GM06990 (cell line): ENCODE results near the gene MED25.

Source experiments
- DNase-seq: peaks from one replicate; pipeline ENCODE4 v3.0.0-alpha.2; 2011; ENCODE audit not compliant: insufficient read length; ENCODE audit errors: extremely low read depth
- H3K27me3 ChIP-seq: replicated peaks from 2 replicates; pipeline ENCODE4 v1.6.0; 2011; ENCODE audit warnings: low read length; ENCODE audit not compliant: control insufficient read depth, insufficient read depth
- H3K36me3 ChIP-seq: 2 replicates; pipeline ENCODE4 v1.5.1; 2011; ENCODE audit warnings: low read length; ENCODE audit not compliant: control insufficient read depth, insufficient read depth
- H3K4me3 ChIP-seq: replicated peaks from 2 replicates; pipeline ENCODE4 v1.5.1; 2011; ENCODE audit warnings: low read depth, mild to moderate bottlenecking, control low read depth, low read length
- CTCF ChIP-seq: IDR thresholded peaks from 2 replicates; pipeline ENCODE4 v1.5.1; 2011; ENCODE audit warnings: low read length, control low read depth, mild to moderate bottlenecking, inconsistent platforms; ENCODE audit not compliant: insufficient read depth, poor library complexity, severe bottlenecking

The MED25 gene

GRCh38 chr19:49855676-49856573 lies 37.8 kb downstream of the MED25 start:
- DNase-seq = no peak
- no peak overlapping the region for H3K4me3 ChIP-seq
- H3K36me3 ChIP-seq = peaks cover 28% of the 10 kb centered on the region
- no peak for TF ChIP-seq CTCF
- no peaks in the 10 kb centered on the region for H3K27me3 ChIP-seq

DNA sequence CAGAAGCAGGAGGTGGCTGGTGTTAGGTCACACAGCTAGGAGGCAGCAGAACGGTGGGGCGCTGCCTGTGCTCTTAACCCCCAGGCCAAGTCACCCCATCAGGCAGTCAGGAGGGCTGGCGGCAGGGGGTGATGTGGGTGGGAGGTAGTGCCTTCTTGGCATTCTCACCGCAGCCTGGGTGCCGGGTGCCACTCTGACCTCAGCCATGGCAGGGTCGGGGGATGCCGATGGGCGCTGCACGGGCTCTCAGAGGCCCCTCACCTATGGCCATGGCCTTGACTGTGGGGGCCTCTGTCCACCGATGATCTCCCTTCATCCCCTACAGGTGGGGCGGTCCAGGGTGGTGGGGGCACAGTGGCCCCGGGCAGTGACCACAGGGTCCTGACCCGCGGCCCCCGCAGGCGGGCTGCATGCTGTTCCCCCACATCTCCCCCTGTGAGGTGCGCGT lies 38.5 kb downstream of the MED25 start:
- TF ChIP-seq CTCF = no peak
- H3K36me3 ChIP-seq = peaks cover 31% of the 10 kb centered on the region
- DNase-seq = no peak

DNA sequence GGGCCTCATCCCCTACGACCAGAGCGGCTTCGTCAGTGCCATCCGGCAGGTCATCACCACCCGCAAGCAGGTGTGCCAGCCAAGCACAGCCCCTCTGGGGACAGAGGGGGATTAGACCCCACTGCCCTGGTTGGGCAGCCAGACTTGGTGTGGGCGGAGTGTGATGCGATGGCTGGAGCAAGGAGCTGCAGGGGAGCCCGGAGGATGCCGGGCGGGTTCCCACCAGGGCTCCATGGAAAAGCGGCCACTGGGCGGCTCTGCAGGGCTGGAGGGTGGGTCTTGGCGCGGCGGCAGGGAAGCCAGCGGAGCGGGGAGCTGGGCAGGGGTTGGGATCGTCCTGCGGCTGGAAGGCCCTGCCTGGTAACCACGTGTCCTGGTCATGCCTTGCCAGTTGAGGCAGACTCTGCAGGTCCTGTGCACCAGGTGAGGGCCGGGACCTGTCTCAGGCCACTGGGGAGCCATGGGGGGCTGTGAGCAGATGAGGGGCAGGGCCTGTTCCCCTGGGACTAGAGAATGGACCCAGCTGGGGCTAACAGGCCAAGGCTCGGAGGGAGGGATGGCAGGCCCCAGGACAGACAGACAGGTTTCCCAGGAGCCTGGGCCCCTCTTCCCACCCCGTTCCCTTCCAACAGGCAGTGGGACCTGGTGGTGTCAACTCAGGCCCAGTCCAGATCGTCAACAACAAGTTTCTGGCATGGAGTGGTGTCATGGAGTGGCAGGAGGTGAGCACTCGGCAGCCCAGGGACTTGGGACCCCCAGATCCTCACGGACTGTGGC lies 39.2 kb downstream of the MED25 start:
- Histone ChIP-seq H3K36me3 (peaks cover 36% of the 10 kb centered on the region), H3K27me3 (no peaks in the 10 kb centered on the region), H3K4me3 (no peak overlapping the region)
- no peak for TF ChIP-seq CTCF
- no peak for DNase-seq

More for the DNA sequence above, 38.5 kb downstream of the MED25 start:
- Histone ChIP-seq H3K27me3 (no peaks in the 10 kb centered on the region), H3K4me3 (no peak overlapping the region)

DNA sequence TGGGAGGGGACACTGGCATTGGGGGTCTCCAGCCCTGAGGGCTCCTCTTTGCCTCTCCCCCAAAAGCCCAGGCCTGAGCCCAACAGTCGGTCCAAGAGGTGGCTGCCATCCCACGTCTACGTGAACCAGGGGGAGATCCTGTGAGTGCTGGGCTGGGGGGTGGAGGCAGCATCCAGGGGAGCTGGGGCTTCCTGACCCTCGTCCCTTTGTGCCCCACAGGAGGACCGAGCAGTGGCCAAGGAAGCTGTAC lies 39.7 kb downstream of the MED25 start:
- Histone ChIP-seq H3K4me3 (no peak overlapping the region), H3K27me3 (no peaks in the 10 kb centered on the region), H3K36me3 (peaks cover 38% of the 10 kb centered on the region)
- TF ChIP-seq CTCF = no peak
- DNase-seq = no peak

DNA sequence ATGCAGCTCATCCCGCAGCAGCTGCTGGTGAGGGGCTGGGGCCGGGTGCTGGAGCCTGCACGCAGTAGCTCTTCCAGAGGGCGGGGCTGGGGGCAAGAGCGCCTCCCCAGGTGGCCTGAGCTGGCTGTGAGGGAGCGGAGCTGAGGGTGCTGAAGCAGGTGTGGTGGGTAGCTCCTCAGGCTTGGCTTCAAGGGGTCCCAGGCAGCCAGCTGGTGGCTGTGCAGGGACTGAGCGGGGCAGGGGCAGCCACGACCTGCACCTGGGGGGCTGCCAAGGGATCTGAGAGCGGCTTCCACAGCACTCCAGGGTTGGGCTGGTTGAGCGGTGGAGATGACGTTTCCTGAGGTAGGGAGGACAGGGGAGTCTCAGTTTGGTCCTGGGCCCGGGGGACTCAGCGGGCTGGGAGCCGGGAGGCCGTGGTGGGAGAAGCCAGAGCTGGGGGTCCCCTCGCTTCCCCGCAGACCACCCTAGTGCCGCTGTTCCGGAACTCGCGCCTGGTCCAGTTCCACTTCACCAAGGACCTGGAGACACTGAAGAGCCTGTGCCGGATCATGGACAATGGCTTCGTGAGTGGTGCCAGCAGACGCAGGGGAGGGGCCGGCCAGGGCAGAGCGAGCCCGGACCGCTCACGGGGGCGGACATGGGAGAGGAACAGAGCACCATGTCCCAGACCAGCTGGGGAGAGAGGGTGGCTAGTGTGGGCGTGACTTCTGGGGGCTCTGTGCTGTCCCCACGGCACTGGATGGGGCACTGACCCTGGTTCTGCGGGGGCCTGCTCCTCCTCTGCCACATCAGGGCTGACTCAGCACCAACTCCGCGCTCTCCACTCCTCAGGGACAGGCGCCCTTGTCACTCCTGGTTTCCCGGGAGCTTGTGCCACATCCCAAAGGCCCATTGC lies 40.2 kb downstream of the MED25 start:
- Histone ChIP-seq H3K27me3 (no peaks in the 10 kb centered on the region), H3K4me3 (no peak overlapping the region), H3K36me3 (peaks cover 41% of the 10 kb centered on the region)
- no peak for TF ChIP-seq CTCF
- DNase-seq = no peak
